ENCODE results near the gene ADAM12. TPM values are rescaled to one million over a fixed set of nuclear protein-coding genes. Genes with fewer than 3 reads are reported as not detected.
"Not testable (repeated sequence)": the region's sequence is repeated elsewhere in the genome, so short reads cannot be mapped to it uniquely, and the experiment has no call there.

The ADAM12 gene
- total and polyA plus RNA-seq, 2 donors (not counting 3 experiments of a cell fraction or from before 2014, with no cell fraction given), result 0.22 to 0.33 TPM

GRCh38 chr10:126049759-126050700, 338.2 kb downstream of the ADAM12 start:
- Histone ChIP-seq H3K4me3 (replicated peaks in 1 of 3; ENCODE audit: insufficient read depth in 1 of 3, low read depth in 1 of 3, low read length in 3 of 3) (no peak overlapping the region), H3K36me3 (ENCODE audit: control insufficient read depth in 2 of 2, extremely low read depth in 1 of 2, insufficient read depth in 2 of 2, low read length in 2 of 2) (no peaks in the 10 kb centered on the region), H3K27me3 (ENCODE audit: control insufficient read depth in 2 of 2, insufficient read depth in 2 of 2, low read length in 2 of 2) (no peaks in the 10 kb centered on the region), H3K27ac (ENCODE audit: insufficient read depth, low read depth, low read length) (peak overlapping the region; percentile 78), H3K9ac (replicated peaks; ENCODE audit: extremely low read depth, insufficient read depth, low read length) (peak overlapping the region; percentile 50), H3K9me1 (replicated peaks; ENCODE audit: control insufficient read depth, extremely low read depth, insufficient read depth, low read length) (no peaks in the 10 kb centered on the region), H3K4me1 (ENCODE audit: control insufficient read depth, extremely low read depth, insufficient read depth, low read length) (peaks cover 22% of the 10 kb centered on the region), H3K4me2 (ENCODE audit: insufficient read depth, low read length) (peak overlapping the region; percentile 45), H2AFZ (ENCODE audit: low read depth, low read length) (peak overlapping the region; percentile 49), H3K79me2 (ENCODE audit: control insufficient read depth, insufficient read depth, low read length) (no peaks in the 10 kb centered on the region), H4K20me1 (replicated peaks; ENCODE audit: control insufficient read depth, extremely low read depth, insufficient read depth, low read length) (no peaks in the 10 kb centered on the region), H3K9me3 (replicated peaks; ENCODE audit: control insufficient read depth, insufficient read depth, low read length) (no peaks in the 10 kb centered on the region)
- CTCF ChIA-PET, result interaction anchor here (0.8 to 1.8 kb wide), 8 partner anchors 10 to 116 kb away, joined by 3 to 11 read pairs (median 6); no protein-coding TSS in a partner anchor
- intact Hi-C loops (cut with micrococcal nuclease) (loop anchor here (1.0 to 10.0 kb wide), 3 partner anchors 8 to 155 kb away; partner anchors contain the start of gene FANK1), dilution Hi-C loops (cut with MboI; ENCODE audit: extremely low pct_ligation_motif_present, low sequenced_read_pairs) (no loop called here)
- POLR2A ChIA-PET, result interaction anchor here (0.8 to 1.5 kb wide), 2 partner anchors 10 to 12 kb away, joined by 4 to 7 read pairs; no protein-coding TSS in a partner anchor
- TF ChIP-seq POLR2A (IDR thresholded peaks at IDR 0.05; ENCODE audit: low read depth, low read length) (no peak), POLR2AphosphoS5 (IDR thresholded peaks at IDR 0.05; ENCODE audit: insufficient read depth, low read depth, low read length) (peak; percentile 76), MYC (IDR thresholded peaks at IDR 0.05; ENCODE audit: low read depth, low read length) (peak; percentile 94), MAX (IDR thresholded peaks at IDR 0.05; ENCODE audit: insufficient read depth, insufficient read length) (peak; percentile 89), GATA2 (IDR thresholded peaks at IDR 0.05; ENCODE audit: insufficient read depth, insufficient read length, low read depth, low read length) (peak; percentile 88), JUN (IDR thresholded peaks at IDR 0.05; ENCODE audit: borderline replicate concordance, insufficient read depth, insufficient read length, low read depth) (no peak), CTCF (IDR thresholded peaks at IDR 0.05; ENCODE audit: extremely low read depth in 1 of 2, insufficient read depth in 1 of 2, low read depth in 1 of 2, low read length in 2 of 2) (no peak), FOS (IDR thresholded peaks at IDR 0.05; ENCODE audit: borderline replicate concordance, insufficient read depth, low read length) (peak; percentile 71), EZH2 (IDR thresholded peaks at IDR 0.05; ENCODE audit: borderline replicate concordance, low read depth, low read length, severe bottlenecking) (no peak)
- BruUV-seq (replicated peaks), result no TSS peak
- FAIRE-seq (peak; percentile 98), DNase-seq (ENCODE audit: low read depth, low spot score) (peak; percentile 96)

DNA sequence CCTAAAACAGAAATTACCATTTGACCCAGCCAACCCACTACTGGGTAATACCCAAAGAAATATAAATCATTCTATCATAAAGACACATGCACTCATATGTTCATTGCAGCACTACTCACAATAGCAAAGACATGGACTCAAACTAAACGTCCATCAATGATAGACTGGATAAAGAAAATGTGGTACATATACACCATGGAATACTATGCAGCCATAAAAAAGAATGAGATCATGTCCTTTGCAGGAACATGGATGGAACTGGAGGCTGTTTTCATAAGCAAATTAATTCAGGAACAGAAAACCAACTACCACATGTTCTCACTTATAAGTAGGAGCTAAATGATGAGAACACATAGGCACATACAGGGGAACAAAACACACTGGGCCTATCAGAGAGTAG, 340.5 kb downstream of the ADAM12 start:
- H3K79me2 ChIP-seq (ENCODE audit: control insufficient read depth, insufficient read depth, low read length); H3K27me3 ChIP-seq (ENCODE audit: control insufficient read depth in 2 of 2, insufficient read depth in 2 of 2, low read length in 2 of 2); dilution Hi-C loops (cut with MboI; ENCODE audit: extremely low pct_ligation_motif_present, low sequenced_read_pairs); H4K20me1 ChIP-seq (replicated peaks; ENCODE audit: control insufficient read depth, extremely low read depth, insufficient read depth, low read length); CTCF ChIA-PET; H2AFZ ChIP-seq (ENCODE audit: low read depth, low read length); POLR2A ChIA-PET; H3K9me1 ChIP-seq (replicated peaks; ENCODE audit: control insufficient read depth, extremely low read depth, insufficient read depth, low read length); H3K4me2 ChIP-seq (ENCODE audit: insufficient read depth, low read length); DNase-seq (ENCODE audit: low read depth, low spot score); H3K4me3 ChIP-seq (replicated peaks in 1 of 3; ENCODE audit: insufficient read depth in 1 of 3, low read depth in 1 of 3, low read length in 3 of 3); H3K36me3 ChIP-seq (ENCODE audit: control insufficient read depth in 2 of 2, extremely low read depth in 1 of 2, insufficient read depth in 2 of 2, low read length in 2 of 2); BruUV-seq (replicated peaks); H3K9ac ChIP-seq (replicated peaks; ENCODE audit: extremely low read depth, insufficient read depth, low read length); H3K9me3 ChIP-seq (replicated peaks; ENCODE audit: control insufficient read depth, insufficient read depth, low read length); FAIRE-seq; H3K27ac ChIP-seq (ENCODE audit: insufficient read depth, low read depth, low read length): not testable (repeated sequence)
- intact Hi-C loops (cut with micrococcal nuclease), result loop anchor here (10.0 kb wide), 1 partner anchor 153 kb away; the partner anchor contains the start of gene FANK1
- peaks cover 22% of the 10 kb centered on the region for H3K4me1 ChIP-seq (ENCODE audit: control insufficient read depth, extremely low read depth, insufficient read depth, low read length)
